Measurements from ENCODE around the gene PLA2G15. TPM values are rescaled to one million over a fixed set of nuclear protein-coding genes. Genes with fewer than 3 reads are reported as not detected.

PLA2G15 gene
- total and polyA plus RNA-seq, 2 of the 13 experiments (the other 11 are each of a cell fraction or from before 2014, with no cell fraction given): 14.4 to 23.7 TPM

DNA sequence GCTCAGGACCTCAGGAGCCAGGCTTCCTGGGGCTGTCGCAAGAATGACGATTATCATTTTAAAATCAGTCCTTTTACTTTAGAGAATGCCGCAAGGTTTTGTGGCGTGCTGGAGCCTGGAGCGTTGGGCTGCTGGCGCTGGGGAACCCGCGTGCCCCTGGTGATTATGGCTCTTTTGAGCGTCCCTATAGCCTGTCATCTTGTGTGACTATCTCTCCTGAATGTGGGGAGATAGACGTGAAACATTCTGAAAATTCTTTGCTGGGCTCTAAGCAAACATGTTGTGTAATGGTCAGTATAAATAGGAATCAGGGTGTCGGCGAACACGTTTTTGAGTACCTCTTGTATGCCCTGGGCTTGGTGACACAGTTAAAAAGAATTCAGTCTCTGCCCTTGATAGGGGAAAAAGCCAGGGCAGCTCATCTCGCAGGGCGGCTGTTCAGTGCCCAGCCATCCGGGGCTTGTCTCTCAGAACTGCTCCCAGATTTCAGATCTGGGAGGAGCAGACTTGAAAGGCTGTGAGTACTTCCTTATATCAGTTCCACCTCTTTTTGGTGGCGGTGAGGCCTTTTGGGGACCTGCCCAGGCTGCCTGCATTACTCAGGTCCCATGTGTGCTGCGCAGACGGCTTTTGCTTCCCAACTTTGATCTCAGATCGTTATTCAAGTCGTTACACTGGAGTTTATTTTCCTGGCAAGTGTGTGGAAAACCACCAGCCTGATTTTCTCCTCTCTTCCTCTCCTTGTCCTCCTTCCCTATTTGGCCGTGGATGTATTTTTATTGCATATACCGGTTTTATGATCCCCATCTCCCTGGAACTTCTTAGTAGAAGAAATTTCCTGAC lies 20.1 kb downstream of the PLA2G15 start (continued):
- TF ChIP-seq, protein P1, sequence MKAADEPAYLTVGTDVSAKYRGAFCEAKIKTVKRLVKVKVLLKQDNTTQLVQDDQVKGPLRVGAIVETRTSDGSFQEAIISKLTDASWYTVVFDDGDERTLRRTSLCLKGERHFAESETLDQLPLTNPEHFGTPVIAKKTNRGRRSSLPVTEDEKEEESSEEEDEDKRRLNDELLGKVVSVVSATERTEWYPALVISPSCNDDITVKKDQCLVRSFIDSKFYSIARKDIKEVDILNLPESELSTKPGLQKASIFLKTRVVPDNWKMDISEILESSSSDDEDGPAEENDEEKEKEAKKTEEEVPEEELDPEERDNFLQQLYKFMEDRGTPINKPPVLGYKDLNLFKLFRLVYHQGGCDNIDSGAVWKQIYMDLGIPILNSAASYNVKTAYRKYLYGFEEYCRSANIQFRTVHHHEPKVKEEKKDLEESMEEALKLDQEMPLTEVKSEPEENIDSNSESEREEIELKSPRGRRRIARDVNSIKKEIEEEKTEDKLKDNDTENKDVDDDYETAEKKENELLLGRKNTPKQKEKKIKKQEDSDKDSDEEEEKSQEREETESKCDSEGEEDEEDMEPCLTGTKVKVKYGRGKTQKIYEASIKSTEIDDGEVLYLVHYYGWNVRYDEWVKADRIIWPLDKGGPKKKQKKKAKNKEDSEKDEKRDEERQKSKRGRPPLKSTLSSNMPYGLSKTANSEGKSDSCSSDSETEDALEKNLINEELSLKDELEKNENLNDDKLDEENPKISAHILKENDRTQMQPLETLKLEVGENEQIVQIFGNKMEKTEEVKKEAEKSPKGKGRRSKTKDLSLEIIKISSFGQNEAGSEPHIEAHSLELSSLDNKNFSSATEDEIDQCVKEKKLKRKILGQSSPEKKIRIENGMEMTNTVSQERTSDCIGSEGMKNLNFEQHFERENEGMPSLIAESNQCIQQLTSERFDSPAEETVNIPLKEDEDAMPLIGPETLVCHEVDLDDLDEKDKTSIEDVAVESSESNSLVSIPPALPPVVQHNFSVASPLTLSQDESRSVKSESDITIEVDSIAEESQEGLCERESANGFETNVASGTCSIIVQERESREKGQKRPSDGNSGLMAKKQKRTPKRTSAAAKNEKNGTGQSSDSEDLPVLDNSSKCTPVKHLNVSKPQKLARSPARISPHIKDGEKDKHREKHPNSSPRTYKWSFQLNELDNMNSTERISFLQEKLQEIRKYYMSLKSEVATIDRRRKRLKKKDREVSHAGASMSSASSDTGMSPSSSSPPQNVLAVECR (CRISPR knock-in tag; IDR thresholded peaks at IDR 0.05; ENCODE audit: borderline replicate concordance): peak; percentile 80; the same call in 1 of the 2 replicates
- TF ChIP-seq ZBTB7A (CRISPR knock-in tag; IDR thresholded peaks at IDR 0.05) (no peak), ZSCAN21 (CRISPR knock-in tag; IDR thresholded peaks at IDR 0.05; ENCODE audit: borderline replicate concordance) (no peak; the same call in 1 of the 2 replicates), ZFP1 (CRISPR knock-in tag; IDR thresholded peaks at IDR 0.05) (no peak; the same call in 1 of the 2 replicates), ZNF781 (CRISPR knock-in tag; IDR thresholded peaks at IDR 0.05; ENCODE audit: borderline replicate concordance, not compliant biosample characterization) (peak; percentile 37), PITX1 (CRISPR knock-in tag; IDR thresholded peaks at IDR 0.05) (0 out of 2 replicates have a peak, but pooled peaks have one; percentile 55), KAT8 (CRISPR knock-in tag; IDR thresholded peaks at IDR 0.05) (peak; percentile 90), SAFB2 (CRISPR knock-in tag; IDR thresholded peaks at IDR 0.05; ENCODE audit: borderline replicate concordance, low read depth) (no peak), SNRNP70 (IDR thresholded peaks at IDR 0.05; ENCODE audit: low read depth, low read length) (no peak), ZBTB3 (CRISPR knock-in tag; IDR thresholded peaks at IDR 0.05; ENCODE audit: borderline replicate concordance, low read depth) (no peak), TOE1 (CRISPR knock-in tag; IDR thresholded peaks at IDR 0.05) (peak; percentile 96), ZNF713 (CRISPR knock-in tag; IDR thresholded peaks at IDR 0.05) (no peak), ZNF629 (CRISPR knock-in tag; conservative IDR thresholded peaks at IDR 0.05) (0 out of 2 replicates have a peak, but pooled peaks have one; percentile 8), ZNF552 (CRISPR knock-in tag; IDR thresholded peaks at IDR 0.05; ENCODE audit: borderline replicate concordance) (no peak), ZMYM4 (CRISPR knock-in tag; IDR thresholded peaks at IDR 0.05) (peak; percentile 76)
- TF ChIP-seq, protein P2, sequence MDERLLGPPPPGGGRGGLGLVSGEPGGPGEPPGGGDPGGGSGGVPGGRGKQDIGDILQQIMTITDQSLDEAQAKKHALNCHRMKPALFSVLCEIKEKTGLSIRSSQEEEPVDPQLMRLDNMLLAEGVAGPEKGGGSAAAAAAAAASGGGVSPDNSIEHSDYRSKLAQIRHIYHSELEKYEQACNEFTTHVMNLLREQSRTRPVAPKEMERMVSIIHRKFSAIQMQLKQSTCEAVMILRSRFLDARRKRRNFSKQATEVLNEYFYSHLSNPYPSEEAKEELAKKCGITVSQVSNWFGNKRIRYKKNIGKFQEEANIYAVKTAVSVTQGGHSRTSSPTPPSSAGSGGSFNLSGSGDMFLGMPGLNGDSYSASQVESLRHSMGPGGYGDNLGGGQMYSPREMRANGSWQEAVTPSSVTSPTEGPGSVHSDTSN (CRISPR knock-in tag; IDR thresholded peaks at IDR 0.05): 0 out of 2 replicates have a peak, but pooled peaks have one; percentile 8
- TF ChIP-seq, protein P3, sequence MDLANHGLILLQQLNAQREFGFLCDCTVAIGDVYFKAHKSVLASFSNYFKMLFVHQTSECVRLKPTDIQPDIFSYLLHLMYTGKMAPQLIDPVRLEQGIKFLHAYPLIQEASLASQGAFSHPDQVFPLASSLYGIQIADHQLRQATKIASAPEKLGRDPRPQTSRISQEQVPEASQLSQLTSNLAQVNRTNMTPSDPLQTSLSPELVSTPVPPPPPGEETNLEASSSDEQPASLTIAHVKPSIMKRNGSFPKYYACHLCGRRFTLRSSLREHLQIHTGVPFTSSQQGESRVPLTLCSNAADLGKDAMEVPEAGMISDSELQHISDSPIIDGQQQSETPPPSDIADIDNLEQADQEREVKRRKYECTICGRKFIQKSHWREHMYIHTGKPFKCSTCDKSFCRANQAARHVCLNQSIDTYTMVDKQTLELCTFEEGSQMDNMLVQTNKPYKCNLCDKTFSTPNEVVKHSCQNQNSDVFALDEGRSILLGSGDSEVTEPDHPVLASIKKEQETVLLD (CRISPR knock-in tag; IDR thresholded peaks at IDR 0.05; ENCODE audit: low read depth): no peak
- TF ChIP-seq, protein P4, sequence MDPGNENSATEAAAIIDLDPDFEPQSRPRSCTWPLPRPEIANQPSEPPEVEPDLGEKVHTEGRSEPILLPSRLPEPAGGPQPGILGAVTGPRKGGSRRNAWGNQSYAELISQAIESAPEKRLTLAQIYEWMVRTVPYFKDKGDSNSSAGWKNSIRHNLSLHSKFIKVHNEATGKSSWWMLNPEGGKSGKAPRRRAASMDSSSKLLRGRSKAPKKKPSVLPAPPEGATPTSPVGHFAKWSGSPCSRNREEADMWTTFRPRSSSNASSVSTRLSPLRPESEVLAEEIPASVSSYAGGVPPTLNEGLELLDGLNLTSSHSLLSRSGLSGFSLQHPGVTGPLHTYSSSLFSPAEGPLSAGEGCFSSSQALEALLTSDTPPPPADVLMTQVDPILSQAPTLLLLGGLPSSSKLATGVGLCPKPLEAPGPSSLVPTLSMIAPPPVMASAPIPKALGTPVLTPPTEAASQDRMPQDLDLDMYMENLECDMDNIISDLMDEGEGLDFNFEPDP (CRISPR knock-in tag; conservative IDR thresholded peaks at IDR 0.05): 0 out of 2 replicates have a peak, but pooled peaks have one; percentile 67

All from HepG2 (cell line).